ENCODE data around the gene PAQR4. TPM values are rescaled to one million over a fixed set of nuclear protein-coding genes. Genes with fewer than 3 reads are reported as not detected.

PAQR4 gene
- polyA plus RNA-seq, 3 donors, result 6.3 to 14.2 (median 8.9) TPM

DNA sequence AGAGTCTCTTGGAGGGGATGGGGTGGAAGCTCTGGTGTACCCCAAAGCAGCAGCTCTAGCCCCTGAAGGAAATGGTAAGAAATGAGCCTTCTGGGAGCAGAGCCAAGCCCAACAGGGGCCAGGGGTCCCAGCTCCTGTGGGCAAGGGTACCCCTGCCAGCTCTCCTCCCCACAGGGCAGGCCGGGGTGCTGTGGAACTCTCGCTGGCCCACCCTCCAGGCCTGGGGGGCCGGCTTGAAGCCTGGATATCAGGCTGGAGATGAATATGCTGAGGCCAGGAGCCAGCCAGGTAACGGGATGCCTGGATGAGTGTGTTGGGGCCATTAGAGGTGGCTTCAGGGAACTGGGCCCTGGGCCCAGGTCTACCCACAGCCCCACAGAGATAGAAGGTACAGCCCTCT, 31.4 kb downstream of the PAQR4 start:
- Mint-ChIP-seq H3K27ac (peak overlapping the region in 1 of 7 donors; percentile 11), H3K9me3 (peaks cover 0 to 3% (median 0%) of the 10 kb centered on the region in 7 donors), H3K4me1 (peaks cover 7% of the 10 kb centered on the region), H3K4me3 (peak overlapping the region in 1 of 2 donors; percentile 53), H3K36me3 (no peaks in the 10 kb centered on the region), H3K27me3 (ENCODE audit: low read depth in 3 of 3) (peaks cover 0 to 22% (median 16%) of the 10 kb centered on the region in 3 donors)
- Histone ChIP-seq H3K36me3 (replicated peaks in 1 of 2; ENCODE audit: control insufficient read depth in 1 of 2, insufficient read depth in 2 of 2, low read length in 2 of 2) (no peaks in the 10 kb centered on the region), H4K20me1 (ENCODE audit: insufficient read depth, low read length) (no peaks in the 10 kb centered on the region), H3K4me2 (replicated peaks; ENCODE audit: extremely low read depth, low read length, poor library complexity, severe bottlenecking) (no peak overlapping the region), H2AFZ (ENCODE audit: insufficient read depth, low read depth, low read length, poor library complexity, severe bottlenecking) (no peak overlapping the region), H3K4me3 (replicated peaks in 1 of 3; ENCODE audit: low read depth in 2 of 3, low read length in 3 of 3) (no peak overlapping the region), H3K27me3 (ENCODE audit: control insufficient read depth in 2 of 2, insufficient read depth in 2 of 2, low read length in 2 of 2) (peaks cover 0 to 2% of the 10 kb centered on the region in 2 donors), H3K4me1 (ENCODE audit: control insufficient read depth in 1 of 2, insufficient read depth in 2 of 2, low read length in 2 of 2) (peaks cover 8 to 9% of the 10 kb centered on the region in 2 donors), H3K79me2 (ENCODE audit: insufficient read depth, low read length) (no peaks in the 10 kb centered on the region), H3K9me3 (replicated peaks in 1 of 2; ENCODE audit: control insufficient read depth in 1 of 2, insufficient read depth in 1 of 2, low read length in 2 of 2) (no peaks in the 10 kb centered on the region), H3K9ac (ENCODE audit: insufficient read depth, low read length, poor library complexity, severe bottlenecking) (no peak overlapping the region), H3K27ac (ENCODE audit: low read depth in 1 of 2, low read length in 2 of 2) (no peak overlapping the region)
- 100% methylated on average over 2 of the region's 4 CpGs for WGBS (ENCODE audit: insufficient coverage)
- no peak for DNase-seq
- intact Hi-C loops (cut with micrococcal nuclease), result loop anchor here in 1 of 2 donors (2.0 kb wide), 1 partner anchor 14 kb away; no protein-coding TSS in a partner anchor
- TF ChIP-seq, protein P1, sequence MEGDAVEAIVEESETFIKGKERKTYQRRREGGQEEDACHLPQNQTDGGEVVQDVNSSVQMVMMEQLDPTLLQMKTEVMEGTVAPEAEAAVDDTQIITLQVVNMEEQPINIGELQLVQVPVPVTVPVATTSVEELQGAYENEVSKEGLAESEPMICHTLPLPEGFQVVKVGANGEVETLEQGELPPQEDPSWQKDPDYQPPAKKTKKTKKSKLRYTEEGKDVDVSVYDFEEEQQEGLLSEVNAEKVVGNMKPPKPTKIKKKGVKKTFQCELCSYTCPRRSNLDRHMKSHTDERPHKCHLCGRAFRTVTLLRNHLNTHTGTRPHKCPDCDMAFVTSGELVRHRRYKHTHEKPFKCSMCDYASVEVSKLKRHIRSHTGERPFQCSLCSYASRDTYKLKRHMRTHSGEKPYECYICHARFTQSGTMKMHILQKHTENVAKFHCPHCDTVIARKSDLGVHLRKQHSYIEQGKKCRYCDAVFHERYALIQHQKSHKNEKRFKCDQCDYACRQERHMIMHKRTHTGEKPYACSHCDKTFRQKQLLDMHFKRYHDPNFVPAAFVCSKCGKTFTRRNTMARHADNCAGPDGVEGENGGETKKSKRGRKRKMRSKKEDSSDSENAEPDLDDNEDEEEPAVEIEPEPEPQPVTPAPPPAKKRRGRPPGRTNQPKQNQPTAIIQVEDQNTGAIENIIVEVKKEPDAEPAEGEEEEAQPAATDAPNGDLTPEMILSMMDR (IDR thresholded peaks at IDR 0.05), result no peak

DNA sequence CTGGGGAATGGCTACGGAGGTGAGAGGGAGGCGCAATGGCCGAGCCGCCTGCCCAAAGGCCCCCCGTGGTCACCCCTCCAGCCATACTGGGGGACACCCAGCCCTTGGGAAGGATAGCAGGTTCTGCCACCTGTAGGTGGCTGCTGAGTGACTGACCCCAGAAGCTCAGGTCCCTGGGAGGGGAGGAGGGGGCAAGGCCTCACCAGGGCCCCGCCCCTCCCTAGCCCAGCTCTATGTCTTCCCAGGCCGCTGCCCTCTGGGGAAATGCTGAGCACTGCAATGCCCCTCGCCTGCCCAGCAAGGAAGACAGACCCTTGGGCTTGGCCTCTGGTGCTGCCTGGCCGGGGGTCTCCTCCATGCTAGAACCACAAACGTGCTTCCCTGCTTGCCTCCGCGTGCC, 32.2 kb downstream of the PAQR4 start:
- Histone ChIP-seq H3K4me2 (replicated peaks; ENCODE audit: extremely low read depth, low read length, poor library complexity, severe bottlenecking) (no peak overlapping the region), H3K4me1 (ENCODE audit: control insufficient read depth in 1 of 2, insufficient read depth in 2 of 2, low read length in 2 of 2) (peaks cover 16 to 17% of the 10 kb centered on the region in 2 donors), H2AFZ (ENCODE audit: insufficient read depth, low read depth, low read length, poor library complexity, severe bottlenecking) (no peak overlapping the region), H3K9me3 (replicated peaks in 1 of 2; ENCODE audit: control insufficient read depth in 1 of 2, insufficient read depth in 1 of 2, low read length in 2 of 2) (no peaks in the 10 kb centered on the region), H3K9ac (ENCODE audit: insufficient read depth, low read length, poor library complexity, severe bottlenecking) (no peak overlapping the region), H3K4me3 (replicated peaks in 1 of 3; ENCODE audit: low read depth in 2 of 3, low read length in 3 of 3) (no peak overlapping the region), H3K27ac (ENCODE audit: low read depth in 1 of 2, low read length in 2 of 2) (no peak overlapping the region), H4K20me1 (ENCODE audit: insufficient read depth, low read length) (no peaks in the 10 kb centered on the region), H3K27me3 (ENCODE audit: control insufficient read depth in 2 of 2, insufficient read depth in 2 of 2, low read length in 2 of 2) (peaks cover 0 to 2% of the 10 kb centered on the region in 2 donors), H3K79me2 (ENCODE audit: insufficient read depth, low read length) (no peaks in the 10 kb centered on the region), H3K36me3 (replicated peaks in 1 of 2; ENCODE audit: control insufficient read depth in 1 of 2, insufficient read depth in 2 of 2, low read length in 2 of 2) (no peaks in the 10 kb centered on the region)
- H3K36me3 Mint-ChIP-seq, result peaks cover 0 to under 1% of the 10 kb centered on the region in 2 donors
- DNase-seq, result no peak
- WGBS (ENCODE audit: insufficient coverage), result 91% methylated on average over 11 of the region's 12 CpGs
- H3K27ac Mint-ChIP-seq, result peak overlapping the region in 1 of 7 donors; percentile 48
- H3K4me1 Mint-ChIP-seq, result peaks cover 14% of the 10 kb centered on the region
- peaks cover 0 to 3% (median 0%) of the 10 kb centered on the region in 7 donors for H3K9me3 Mint-ChIP-seq
- intact Hi-C loops (cut with micrococcal nuclease), result loop anchor here in 1 of 2 donors (2.0 kb wide), 1 partner anchor 13 kb away; no protein-coding TSS in a partner anchor
- TF ChIP-seq, protein P1 (IDR thresholded peaks at IDR 0.05), result no peak
- H3K4me3 Mint-ChIP-seq, result peak overlapping the region in 1 of 2 donors; percentile 48
- H3K27me3 Mint-ChIP-seq (ENCODE audit: low read depth in 3 of 3), result peaks cover 0 to 24% (median 16%) of the 10 kb centered on the region in 3 donors
